Osteocyte (in vitro differentiated cells): ENCODE data around the gene ASIC2. TPM values are rescaled to one million over a fixed set of nuclear protein-coding genes. Genes with fewer than 3 reads are reported as not detected.

Experiments
- DNase-seq: peaks from one replicate; pipeline ENCODE4 v3.0.0; 2021; ENCODE audit warnings: mixed read lengths; ENCODE audit not compliant: unreplicated experiment; ENCODE audit errors: extremely low spot score
- H3K27ac Mint-ChIP-seq: one replicate; pipeline ENCODE4 v1.8.0; 2021; ENCODE audit warnings: mild to moderate bottlenecking, mixed read lengths; ENCODE audit not compliant: unreplicated experiment
- H3K27me3 Mint-ChIP-seq: one replicate; pipeline ENCODE4 v1.8.0; 2021; ENCODE audit warnings: mixed read lengths; ENCODE audit not compliant: unreplicated experiment
- H3K36me3 Mint-ChIP-seq: one replicate; pipeline ENCODE4 v1.8.0; 2021; ENCODE audit warnings: mixed read lengths; ENCODE audit not compliant: unreplicated experiment
- H3K4me1 Mint-ChIP-seq: one replicate; pipeline ENCODE4 v1.8.0; 2021; ENCODE audit warnings: mixed read lengths; ENCODE audit not compliant: unreplicated experiment
- H3K4me3 Mint-ChIP-seq: one replicate; pipeline ENCODE4 v1.8.0; 2021; ENCODE audit warnings: mild to moderate bottlenecking, moderate library complexity, mixed read lengths; ENCODE audit not compliant: unreplicated experiment
- H3K9me3 Mint-ChIP-seq: one replicate; pipeline ENCODE4 v1.8.0; 2021; ENCODE audit warnings: mixed read lengths; ENCODE audit not compliant: unreplicated experiment
- total RNA-seq: library from RNA; stranded (reverse); gene quantifications from 2 replicates; pipeline ENCODE4 v1.2.1, GENCODE V29; 2021
- TF ChIP-seq, protein P1 (sequence below): fragments of 200-600 bp; sonication (generic); IDR thresholded peaks from 2 replicates; pipeline ENCODE4 v1.5.0; 2021; ENCODE audit warnings: antibody characterized with exemption, mild to moderate bottlenecking, moderate library complexity

ASIC2 gene
- total RNA-seq, 1 donor from 2014 or later: not detected

DNA sequence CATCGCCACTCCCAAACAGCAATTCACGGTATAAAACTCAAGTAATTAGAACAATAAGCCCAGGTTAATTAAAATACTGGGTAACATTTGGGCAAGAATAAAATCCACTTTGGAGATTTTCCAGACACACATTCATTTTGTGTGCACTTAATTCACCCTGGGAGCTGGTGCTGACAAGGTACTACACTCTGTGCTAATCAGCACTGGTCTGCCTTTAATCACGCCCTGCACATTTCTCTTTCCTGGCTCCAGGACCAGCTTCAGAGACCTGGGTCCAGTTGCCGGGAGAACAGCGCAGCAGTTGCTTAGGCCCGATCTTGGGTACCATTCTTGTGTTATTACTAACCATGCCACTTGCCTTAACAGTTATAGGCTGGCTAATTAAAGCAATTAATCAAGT is 23.7 kb upstream of the ASIC2 start:
- no peaks in the 10 kb centered on the region for H3K36me3 Mint-ChIP-seq
- H3K9me3 Mint-ChIP-seq: peaks cover 8% of the 10 kb centered on the region
- no peaks in the 10 kb centered on the region for H3K27me3 Mint-ChIP-seq
- no peak for DNase-seq
- H3K4me1 Mint-ChIP-seq: no peaks in the 10 kb centered on the region
- TF ChIP-seq, protein P1, sequence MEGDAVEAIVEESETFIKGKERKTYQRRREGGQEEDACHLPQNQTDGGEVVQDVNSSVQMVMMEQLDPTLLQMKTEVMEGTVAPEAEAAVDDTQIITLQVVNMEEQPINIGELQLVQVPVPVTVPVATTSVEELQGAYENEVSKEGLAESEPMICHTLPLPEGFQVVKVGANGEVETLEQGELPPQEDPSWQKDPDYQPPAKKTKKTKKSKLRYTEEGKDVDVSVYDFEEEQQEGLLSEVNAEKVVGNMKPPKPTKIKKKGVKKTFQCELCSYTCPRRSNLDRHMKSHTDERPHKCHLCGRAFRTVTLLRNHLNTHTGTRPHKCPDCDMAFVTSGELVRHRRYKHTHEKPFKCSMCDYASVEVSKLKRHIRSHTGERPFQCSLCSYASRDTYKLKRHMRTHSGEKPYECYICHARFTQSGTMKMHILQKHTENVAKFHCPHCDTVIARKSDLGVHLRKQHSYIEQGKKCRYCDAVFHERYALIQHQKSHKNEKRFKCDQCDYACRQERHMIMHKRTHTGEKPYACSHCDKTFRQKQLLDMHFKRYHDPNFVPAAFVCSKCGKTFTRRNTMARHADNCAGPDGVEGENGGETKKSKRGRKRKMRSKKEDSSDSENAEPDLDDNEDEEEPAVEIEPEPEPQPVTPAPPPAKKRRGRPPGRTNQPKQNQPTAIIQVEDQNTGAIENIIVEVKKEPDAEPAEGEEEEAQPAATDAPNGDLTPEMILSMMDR: no peak
- H3K27ac Mint-ChIP-seq: no peak overlapping the region
- no peak overlapping the region for H3K4me3 Mint-ChIP-seq

DNA sequence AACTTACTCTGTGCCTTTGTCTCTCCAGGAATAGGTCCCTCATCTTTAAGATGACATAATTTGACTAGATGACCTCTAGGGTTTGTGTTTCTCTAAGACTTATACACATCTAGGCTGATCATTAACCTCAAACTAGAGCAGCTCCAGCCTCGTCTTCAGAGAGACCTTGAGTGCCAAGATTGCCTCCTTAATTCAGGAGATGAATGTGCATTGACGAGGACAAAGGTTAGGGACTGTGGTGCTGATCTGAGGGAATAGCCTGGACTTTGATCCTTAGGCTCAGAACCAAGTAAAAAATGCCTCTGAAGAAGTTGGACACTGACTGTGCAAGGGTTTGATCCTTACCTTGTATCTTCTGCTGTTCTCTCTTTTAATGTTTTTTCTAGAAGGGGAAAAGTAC is 17.2 kb upstream of the ASIC2 start:
- Mint-ChIP-seq H3K4me3 (no peak overlapping the region), H3K36me3 (no peaks in the 10 kb centered on the region), H3K27me3 (no peaks in the 10 kb centered on the region), H3K27ac (no peak overlapping the region), H3K9me3 (peaks cover 3% of the 10 kb centered on the region), H3K4me1 (no peaks in the 10 kb centered on the region)
- TF ChIP-seq, protein P1: no peak
- DNase-seq: no peak

DNA sequence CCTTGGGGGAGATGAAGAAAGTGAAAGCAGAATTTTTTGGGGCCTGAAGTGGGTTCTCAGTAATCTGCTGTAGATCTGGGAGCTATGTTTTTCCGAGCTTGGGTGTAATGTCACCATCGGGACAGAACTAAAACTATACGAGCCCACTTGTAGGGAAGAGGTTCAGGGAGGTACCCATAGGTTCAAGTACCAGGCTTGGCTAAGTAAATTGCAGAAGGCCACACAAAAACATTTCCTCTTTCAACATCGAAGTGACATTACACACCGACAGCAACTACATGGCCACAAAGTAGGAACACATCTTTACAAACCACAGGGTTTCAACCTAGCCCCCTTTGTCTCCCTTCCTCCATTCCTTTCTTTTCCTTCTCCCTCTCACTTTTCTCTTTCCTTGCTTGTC is 10.2 kb upstream of the ASIC2 start:
- TF ChIP-seq, protein P1: no peak
- Mint-ChIP-seq H3K27ac (no peak overlapping the region), H3K4me3 (no peak overlapping the region), H3K9me3 (peaks cover 13% of the 10 kb centered on the region), H3K36me3 (no peaks in the 10 kb centered on the region), H3K4me1 (no peaks in the 10 kb centered on the region), H3K27me3 (no peaks in the 10 kb centered on the region)
- no peak for DNase-seq

DNA sequence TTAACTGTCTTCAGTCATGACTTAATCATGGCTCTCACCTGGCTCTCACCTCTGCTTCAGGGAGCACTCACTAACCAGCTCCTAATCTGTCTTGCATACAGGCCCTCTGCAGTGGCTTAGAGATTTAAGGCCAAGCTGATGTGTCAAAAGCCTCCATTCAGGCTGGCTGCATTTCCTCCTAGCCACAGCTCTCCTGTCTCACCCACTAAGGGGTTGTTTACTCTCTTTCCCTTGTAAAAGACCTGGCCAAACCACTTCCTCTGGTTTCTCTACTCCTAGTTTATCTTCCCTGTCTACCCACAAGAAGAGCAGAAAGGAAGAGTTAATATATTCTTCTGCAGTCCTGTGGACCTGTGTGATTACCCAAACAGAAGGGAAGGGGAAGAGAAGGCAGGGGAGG is 9.3 kb upstream of the ASIC2 start:
- DNase-seq: no peak
- H3K27me3 Mint-ChIP-seq: no peaks in the 10 kb centered on the region

DNA sequence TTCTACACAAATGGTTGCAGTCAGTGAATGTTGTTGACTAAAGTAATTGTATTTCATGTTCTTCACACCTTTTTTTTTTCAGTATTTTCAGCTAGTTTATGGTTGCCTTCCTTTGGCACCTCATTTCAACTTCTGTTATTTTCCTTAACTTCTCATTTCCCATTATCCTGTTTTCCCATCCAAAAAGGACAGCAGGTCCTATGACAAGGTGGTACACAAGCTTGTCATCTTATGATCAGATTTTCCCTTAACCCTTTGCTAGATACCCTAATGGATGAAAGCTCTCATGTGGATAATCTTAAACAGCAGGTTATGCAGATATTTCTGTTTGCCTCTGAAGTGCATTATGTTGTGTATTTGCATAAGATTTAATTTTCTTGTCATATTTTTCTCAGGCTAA is 7.1 kb upstream of the ASIC2 start:
- TF ChIP-seq, protein P1: no peak
- H3K4me1 Mint-ChIP-seq: no peaks in the 10 kb centered on the region

More for the DNA sequence above, 9.3 kb upstream of the ASIC2 start:
- TF ChIP-seq, protein P1: no peak
- H3K36me3 Mint-ChIP-seq: no peaks in the 10 kb centered on the region
- H3K9me3 Mint-ChIP-seq: peaks cover 13% of the 10 kb centered on the region
- no peak overlapping the region for H3K27ac Mint-ChIP-seq
- no peaks in the 10 kb centered on the region for H3K4me1 Mint-ChIP-seq
- H3K4me3 Mint-ChIP-seq: no peak overlapping the region

More for the DNA sequence above, 7.1 kb upstream of the ASIC2 start:
- no peaks in the 10 kb centered on the region for H3K27me3 Mint-ChIP-seq
- peaks cover 13% of the 10 kb centered on the region for H3K9me3 Mint-ChIP-seq
- DNase-seq: no peak
- no peaks in the 10 kb centered on the region for H3K36me3 Mint-ChIP-seq
- H3K27ac Mint-ChIP-seq: no peak overlapping the region
- H3K4me3 Mint-ChIP-seq: no peak overlapping the region
